ENCODE measurements around the gene STARD7. TPM values are rescaled to one million over a fixed set of nuclear protein-coding genes. Genes with fewer than 3 reads are reported as not detected.

The STARD7 gene
- total and polyA plus RNA-seq, 2 of the 13 experiments (the other 11 are each of a cell fraction or from before 2014, with no cell fraction given), result 88.2 to 300 TPM

- TF ChIP-seq USF2 (IDR thresholded peaks at IDR 0.05; ENCODE audit: low read depth, low read length) (0 out of 2 replicates have a peak, but pooled peaks have one; percentile 11), USF2 (CRISPR knock-in tag; IDR thresholded peaks at IDR 0.05; ENCODE audit: borderline replicate concordance) (no peak; the same call in 1 of the 2 replicates), ZNF607 (CRISPR knock-in tag; IDR thresholded peaks at IDR 0.05; ENCODE audit: borderline replicate concordance) (peak; percentile 98; the same call in 1 of the 2 replicates), PAXIP1 (CRISPR knock-in tag; conservative IDR thresholded peaks at IDR 0.05) (peak; percentile 81), HES4 (CRISPR knock-in tag; IDR thresholded peaks at IDR 0.05; ENCODE audit: borderline replicate concordance) (peak; percentile 78), REPIN1 (CRISPR knock-in tag; IDR thresholded peaks at IDR 0.05; ENCODE audit: borderline replicate concordance, low read depth) (peak; percentile 86), ZNF597 (CRISPR knock-in tag; IDR thresholded peaks at IDR 0.05) (no peak), ZNF362 (CRISPR knock-in tag; IDR thresholded peaks at IDR 0.05; ENCODE audit: borderline replicate concordance) (peak; percentile 79), TEAD3 (CRISPR knock-in tag; optimal IDR thresholded peaks at IDR 0.05; ENCODE audit: borderline replicate concordance) (peak; percentile 54), ZNF639 (CRISPR knock-in tag; conservative IDR thresholded peaks at IDR 0.05) (peak; percentile 63; the same call in 1 of the 2 replicates), ZSCAN22 (CRISPR knock-in tag; IDR thresholded peaks at IDR 0.05) (peak; percentile 79; the same call in 1 of the 2 replicates), FOXP1 (IDR thresholded peaks at IDR 0.05) (no peak), FOXP1 (CRISPR knock-in tag; IDR thresholded peaks at IDR 0.05) (no peak), ZNF331 (CRISPR knock-in tag; IDR thresholded peaks at IDR 0.05) (peak; percentile 58), GATAD2A (CRISPR knock-in tag; IDR thresholded peaks at IDR 0.05) (no peak), HNF1B (CRISPR knock-in tag; IDR thresholded peaks at IDR 0.05) (peak; percentile 84)
These were observed at the start of gene STARD7 (continued) for GRCh38 chr2:96208143-96209010.
